Activated T-helper 1 cell treated with anti-CD3 and anti-CD28 coated beads, Interleukin-2, amount 50 U/mL, for 16 hours (primary cell): ENCODE measurements around the gene PKIB.
"Not testable (repeated sequence)": the region's sequence is repeated elsewhere in the genome, so short reads cannot be mapped to it uniquely, and the experiment has no call there.

Experiments
- DNase-seq, 2 donors: peaks; one replicate each; pipeline ENCODE4 v3.0.0-alpha.2; 2020; ENCODE audit warnings: low read depth in 1 of 2, low spot score in 1 of 2

PKIB gene

GRCh38 chr6:122609881-122610689, at the start of gene PKIB:
Gene PKIB (plus strand): TSS chr6:122610405. CDS start chr6:122717795, 107,390 bp downstream.
- DNase-seq, result no peak

- DNase-seq, result no peak
These were observed 46.7 kb upstream of the PKIB start for GRCh38 chr6:122563364-122564052.

- DNase-seq, result no peak
These were observed 46.0 kb upstream of the PKIB start for GRCh38 chr6:122564230-122564629.

- no peak for DNase-seq
These were observed 44.5 kb upstream of the PKIB start for GRCh38 chr6:122565708-122566107.

- no peak for DNase-seq
These were observed 43.2 kb upstream of the PKIB start for GRCh38 chr6:122567034-122567433.

- no peak for DNase-seq
These were observed 41.9 kb upstream of the PKIB start for GRCh38 chr6:122568350-122568749.

- DNase-seq, result no peak
These were observed 41.4 kb upstream of the PKIB start for GRCh38 chr6:122568797-122569221.

- DNase-seq, result no peak
These were observed 40.9 kb upstream of the PKIB start for GRCh38 chr6:122569230-122569771.

- no peak for DNase-seq
These were observed 38.3 kb upstream of the PKIB start for GRCh38 chr6:122571888-122572287.

GRCh38 chr6:122576888-122577287, 33.3 kb upstream of the PKIB start:
- no peak for DNase-seq

- DNase-seq, result no peak
These were observed 31.2 kb upstream of the PKIB start for GRCh38 chr6:122578961-122579360.

- DNase-seq, result no peak
These were observed 29.5 kb upstream of the PKIB start for GRCh38 chr6:122580737-122581136.

- DNase-seq, result no peak
These were observed 21.1 kb upstream of the PKIB start for GRCh38 chr6:122589115-122589514.

GRCh38 chr6:122598295-122598694, 11.9 kb upstream of the PKIB start:
- DNase-seq, result not testable (repeated sequence)

- DNase-seq, result no peak
These were observed 5.5 kb upstream of the PKIB start for GRCh38 chr6:122604676-122605075.

- DNase-seq, result no peak
These were observed 668 bp downstream of the PKIB start for GRCh38 chr6:122610690-122611455.

- no peak for DNase-seq
These were observed 2.6 kb downstream of the PKIB start for GRCh38 chr6:122612838-122613237.

- DNase-seq, result no peak
These were observed 4.1 kb downstream of the PKIB start for GRCh38 chr6:122614303-122614702.

GRCh38 chr6:122615409-122615808, 5.2 kb downstream of the PKIB start:
- DNase-seq, result no peak

GRCh38 chr6:122616877-122617276, 6.7 kb downstream of the PKIB start:
- DNase-seq, result no peak

GRCh38 chr6:122619309-122619708, 9.1 kb downstream of the PKIB start:
- no peak for DNase-seq
